Keratinocyte (primary cell): ENCODE data around the gene ANKRD9. TPM values are rescaled to one million over a fixed set of nuclear protein-coding genes. Genes with fewer than 3 reads are reported as not detected.
A peak's percentile ranks its signal among the peaks of the same experiment; 100 is the strongest.

Experiments used
- DNase-seq: peaks from one replicate; pipeline ENCODE4 v3.0.0-alpha.2; 2011; ENCODE audit warnings: low read depth, missing footprints, low spot score
- FAIRE-seq: peaks from 2 replicates; lab custom pipeline; 2011; peaks lifted over from hg19 to GRCh38; lab: Jason Lieb, UNC
- H2AFZ ChIP-seq: 2 replicates; pipeline ENCODE4 v1.6.0; 2012; ENCODE audit warnings: low read length, control low read depth, inconsistent platforms; ENCODE audit not compliant: control insufficient read depth
- H3K27ac ChIP-seq: 2 replicates; pipeline ENCODE4 v1.5.1; 2011; ENCODE audit warnings: low read length; ENCODE audit not compliant: control insufficient read depth, insufficient read depth
- H3K27me3 ChIP-seq: 3 replicates; pipeline ENCODE4 v1.6.0; 2011; ENCODE audit warnings: low read length; ENCODE audit not compliant: control insufficient read depth, insufficient read depth; ENCODE audit errors: extremely low read depth
- H3K36me3 ChIP-seq, 2 experiments: 2 replicates in 1 of 2; 3 replicates in 1 of 2; pipeline ENCODE4 v1.5.1; 2011; ENCODE audit warnings: low read length in 2 of 2, mild to moderate bottlenecking in 1 of 2; ENCODE audit not compliant: control insufficient read depth in 2 of 2, insufficient read depth in 2 of 2; ENCODE audit errors: extremely low read depth in 1 of 2
- H3K4me1 ChIP-seq: 3 replicates; pipeline ENCODE4 v1.5.1; 2011; ENCODE audit warnings: low read length; ENCODE audit not compliant: control insufficient read depth, insufficient read depth; ENCODE audit errors: extremely low read depth
- H3K4me2 ChIP-seq: 3 replicates; pipeline ENCODE4 v1.6.0; 2011; ENCODE audit warnings: low read depth, low read length; ENCODE audit not compliant: control insufficient read depth, insufficient read depth; ENCODE audit errors: extremely low read depth
- H3K4me3 ChIP-seq, 3 experiments: fragments of 200-600 bp in 1 of 3; sonication (generic) in 1 of 3; 2 replicates in 2 of 3; 3 replicates in 1 of 3; pipeline ENCODE4 v1.5.1; 2011 to 2016; ENCODE audit warnings: low read length in 3 of 3, mild to moderate bottlenecking in 3 of 3, control low read depth in 2 of 3, inconsistent platforms in 1 of 3, low read depth in 1 of 3, mixed read lengths in 1 of 3, mixed run types in 1 of 3, moderate library complexity in 1 of 3; ENCODE audit not compliant: control insufficient read depth in 2 of 3, insufficient read depth in 2 of 3; ENCODE audit errors: extremely low read depth in 1 of 3
- H3K79me2 ChIP-seq: 2 replicates; pipeline ENCODE4 v1.6.0; 2012; ENCODE audit warnings: low read length; ENCODE audit not compliant: control insufficient read depth, insufficient read depth
- H3K9ac ChIP-seq: 3 replicates; pipeline ENCODE4 v1.6.0; 2011; ENCODE audit warnings: low read length; ENCODE audit not compliant: control insufficient read depth, insufficient read depth; ENCODE audit errors: extremely low read depth
- H3K9me1 ChIP-seq: 3 replicates; pipeline ENCODE4 v1.6.0; 2011; ENCODE audit warnings: low read length; ENCODE audit not compliant: control insufficient read depth, insufficient read depth; ENCODE audit errors: extremely low read depth
- H3K9me3 ChIP-seq: 2 replicates; pipeline ENCODE4 v1.5.1; 2012; ENCODE audit warnings: low read depth, low read length; ENCODE audit not compliant: control insufficient read depth
- H4K20me1 ChIP-seq: 3 replicates; pipeline ENCODE4 v1.6.0; 2011; ENCODE audit warnings: low read length; ENCODE audit not compliant: control insufficient read depth, insufficient read depth; ENCODE audit errors: extremely low read depth
- EZH2 ChIP-seq: IDR thresholded peaks from one replicate; pipeline ENCODE4 v1.6.1; 2012; ENCODE audit warnings: inconsistent platforms, mild to moderate bottlenecking, low read length, moderate library complexity
- dilution Hi-C: fragments of 300-500 bp; cut with MboI; formaldehyde crosslinking; loops from one replicate; pipeline ENCODE4 v1.7.0; 2020; ENCODE audit warnings: low sequenced_read_pairs; ENCODE audit not compliant: extremely low pct_ligation_motif_present
- polyA plus RNA-seq, 5 experiments: library from polyadenylated mRNA; depleted of rRNA in 3 of 5; stranded (reverse) in 3 of 5; stranded (forward) in 1 of 5; unstranded in 1 of 5; fragments of >200 nt; gene quantifications; 1 replicate in 1 of 5; 2 replicates in 3 of 5; 3 replicates in 1 of 5; pipeline versions ENCODE4 v1.2.1 to v1.2.3, GENCODE V29; 2011 to 2012; ENCODE audit warnings: missing spikeins in 2 of 5, low read depth in 1 of 5, low replicate concordance in 1 of 5
- TF ChIP-seq, protein P1 (sequence below), 3 experiments: IDR thresholded peaks in 1 of 3; conservative IDR thresholded peaks in 1 of 3; optimal IDR thresholded peaks in 1 of 3; 2 replicates in 2 of 3; 3 replicates in 1 of 3; pipeline versions ENCODE3 to v1.5.1; 2011; ENCODE audit warnings: low read length in 3 of 3, mild to moderate bottlenecking in 3 of 3, moderate library complexity in 2 of 3, control low read depth in 1 of 3, inconsistent platforms in 1 of 3; ENCODE audit not compliant: insufficient read depth in 2 of 3; ENCODE audit errors: extremely low read depth in 1 of 3

ANKRD9 gene
- polyA plus RNA-seq, 1 donor (not counting 4 experiments of a cell fraction or from before 2014, with no cell fraction given): 4.9 TPM

DNA sequence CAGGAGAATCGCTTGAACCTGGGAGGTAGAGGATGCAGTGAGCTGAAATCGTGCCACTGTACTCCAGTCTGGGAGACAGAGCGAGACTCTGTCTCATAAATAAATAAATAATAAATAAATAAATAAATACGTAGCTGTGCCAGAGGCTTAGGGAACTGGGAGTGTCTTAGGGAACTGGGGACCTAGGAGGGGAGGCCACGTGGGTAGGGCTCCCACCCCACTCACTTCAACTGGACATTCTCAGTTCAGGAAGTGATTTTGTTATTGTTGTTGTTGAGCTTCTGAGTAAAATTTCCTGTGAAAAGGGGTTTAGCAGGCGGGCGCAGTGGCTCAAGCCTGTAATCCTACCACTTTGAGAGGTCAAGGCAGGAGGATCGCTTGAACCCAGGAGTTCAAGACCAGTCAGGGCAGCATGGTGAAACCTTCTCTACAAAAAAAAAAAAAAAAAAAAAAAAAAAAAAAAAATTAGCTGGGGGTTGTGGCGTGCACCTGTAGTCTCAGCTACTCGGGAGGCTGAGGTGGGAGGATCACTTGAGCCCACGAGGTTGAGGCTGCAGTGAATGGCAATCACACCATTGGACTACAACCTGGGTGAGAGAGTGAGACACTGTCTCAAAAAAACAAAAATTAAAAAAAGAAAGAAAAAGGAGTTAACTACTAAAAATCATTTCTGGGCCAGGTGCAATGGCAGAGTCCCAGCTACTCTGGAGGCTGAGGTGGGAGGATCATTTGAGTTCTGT is 19.0 kb upstream of the ANKRD9 start:
- Histone ChIP-seq H3K27me3 (no peaks in the 10 kb centered on the region), H3K27ac (peak overlapping the region; percentile 97), H3K36me3 (no peaks in the 10 kb centered on the region), H2AFZ (no peak overlapping the region), H3K4me2 (no peak overlapping the region), H3K4me1 (peaks cover 43% of the 10 kb centered on the region), H3K9ac (peak overlapping the region; percentile 84), H3K9me1 (no peaks in the 10 kb centered on the region), H3K9me3 (no peaks in the 10 kb centered on the region), H3K4me3 (no peak overlapping the region), H3K79me2 (no peaks in the 10 kb centered on the region), H4K20me1 (no peaks in the 10 kb centered on the region)
- DNase-seq (no peak), FAIRE-seq (no peak)
- dilution Hi-C loops: no loop called here
- TF ChIP-seq, protein P1, sequence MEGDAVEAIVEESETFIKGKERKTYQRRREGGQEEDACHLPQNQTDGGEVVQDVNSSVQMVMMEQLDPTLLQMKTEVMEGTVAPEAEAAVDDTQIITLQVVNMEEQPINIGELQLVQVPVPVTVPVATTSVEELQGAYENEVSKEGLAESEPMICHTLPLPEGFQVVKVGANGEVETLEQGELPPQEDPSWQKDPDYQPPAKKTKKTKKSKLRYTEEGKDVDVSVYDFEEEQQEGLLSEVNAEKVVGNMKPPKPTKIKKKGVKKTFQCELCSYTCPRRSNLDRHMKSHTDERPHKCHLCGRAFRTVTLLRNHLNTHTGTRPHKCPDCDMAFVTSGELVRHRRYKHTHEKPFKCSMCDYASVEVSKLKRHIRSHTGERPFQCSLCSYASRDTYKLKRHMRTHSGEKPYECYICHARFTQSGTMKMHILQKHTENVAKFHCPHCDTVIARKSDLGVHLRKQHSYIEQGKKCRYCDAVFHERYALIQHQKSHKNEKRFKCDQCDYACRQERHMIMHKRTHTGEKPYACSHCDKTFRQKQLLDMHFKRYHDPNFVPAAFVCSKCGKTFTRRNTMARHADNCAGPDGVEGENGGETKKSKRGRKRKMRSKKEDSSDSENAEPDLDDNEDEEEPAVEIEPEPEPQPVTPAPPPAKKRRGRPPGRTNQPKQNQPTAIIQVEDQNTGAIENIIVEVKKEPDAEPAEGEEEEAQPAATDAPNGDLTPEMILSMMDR (optimal IDR thresholded peaks at IDR 0.05 in 1 of 3, IDR thresholded peaks at IDR 0.05 in 1 of 3, conservative IDR thresholded peaks at IDR 0.05 in 1 of 3; ENCODE audit: extremely low read depth in 1 of 3, insufficient read depth in 2 of 3, low read length in 3 of 3): no peak
- no peak for TF ChIP-seq EZH2

DNA sequence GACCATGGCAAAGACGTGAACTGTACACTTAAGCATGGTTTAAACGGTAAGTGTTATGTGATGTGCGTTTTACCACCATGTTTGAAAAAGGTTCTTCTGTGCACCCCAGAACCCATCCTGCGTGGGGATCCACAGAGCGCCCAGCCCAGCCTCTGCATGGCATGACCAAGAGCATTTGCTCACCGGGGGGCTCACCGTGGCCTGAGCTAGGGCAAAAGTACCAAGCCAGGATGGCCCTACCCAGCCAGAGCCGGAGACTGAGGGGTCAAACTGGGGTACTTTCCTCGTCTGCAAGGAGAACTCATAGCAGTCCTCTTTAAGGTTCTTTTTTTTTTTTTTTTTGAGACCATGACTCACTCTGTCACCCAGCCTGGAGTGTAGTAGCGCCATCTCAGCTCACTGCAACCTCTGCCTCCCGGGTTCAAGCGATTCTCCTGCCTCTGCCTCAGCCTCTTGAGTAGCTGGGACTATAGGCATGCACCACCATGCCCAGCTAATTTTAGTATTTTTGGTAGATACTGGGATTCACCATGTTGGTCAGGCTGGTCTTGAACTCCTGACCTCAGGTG is 16.4 kb upstream of the ANKRD9 start:
- peak overlapping the region; percentile 83 for H3K27ac ChIP-seq
- H4K20me1 ChIP-seq: no peaks in the 10 kb centered on the region
- peak overlapping the region; percentile 94 for H3K4me2 ChIP-seq
- peak overlapping the region; percentile 72 for H3K9ac ChIP-seq
- dilution Hi-C loops: no loop called here
- peaks cover 38% of the 10 kb centered on the region for H3K4me1 ChIP-seq
- H3K9me1 ChIP-seq: no peaks in the 10 kb centered on the region
- H3K27me3 ChIP-seq: no peaks in the 10 kb centered on the region
- no peaks in the 10 kb centered on the region for H3K79me2 ChIP-seq
- DNase-seq (no peak), FAIRE-seq (no peak)
- H3K4me3 ChIP-seq: peak overlapping the region in 1 of 3 experiments; percentile 72
- TF ChIP-seq, protein P1 (optimal IDR thresholded peaks at IDR 0.05 in 1 of 3, IDR thresholded peaks at IDR 0.05 in 1 of 3, conservative IDR thresholded peaks at IDR 0.05 in 1 of 3; ENCODE audit: extremely low read depth in 1 of 3, insufficient read depth in 2 of 3, low read length in 3 of 3): no peak
- no peak for TF ChIP-seq EZH2
- H3K36me3 ChIP-seq: no peaks in the 10 kb centered on the region
- H3K9me3 ChIP-seq: no peaks in the 10 kb centered on the region
- no peak overlapping the region for H2AFZ ChIP-seq
